Pancreas (tissue), 10 donors: ENCODE data around the gene OBI1. TPM values are rescaled to one million over a fixed set of nuclear protein-coding genes. Genes with fewer than 3 reads are reported as not detected.

Experiments
- ATAC-seq, 4 donors: fragments of 200-7000 bp; cut with Tn5 transposase; one replicate each; pipeline versions ENCODE4 v1.8.0 to v1.9.1; 2020; ENCODE audit warnings: mild to moderate bottlenecking in 4 of 4, moderate library complexity in 4 of 4
- DNase-seq, 6 donors: peaks; one replicate each; pipeline ENCODE4 v3.0.0-alpha.2; 2020
- FAIRE-seq: peaks from 2 replicates; lab custom pipeline; 2012; peaks lifted over from hg19 to GRCh38; lab: Jason Lieb, UNC
- H3K27ac ChIP-seq, 4 donors: fragments of 200-600 bp; sonication (generic); 1 replicate in 3 of 4; 2 replicates in 1 of 4; pipeline versions ENCODE4 v1.5.0 to v1.8.0; 2020
- H3K27me3 ChIP-seq, 4 donors: fragments of 200-600 bp; one replicate each; pipeline ENCODE4 v1.8.0; 2021
- H3K36me3 ChIP-seq, 3 donors: fragments of 200-600 bp; sonication (generic) in 1 of 3; one replicate each; pipeline versions ENCODE4 v1.5.0 to v1.8.0; 2020 to 2021
- H3K4me1 ChIP-seq, 3 donors: fragments of 200-600 bp; one replicate each; pipeline ENCODE4 v1.8.0; 2021
- H3K4me3 ChIP-seq, 4 donors: fragments of 200-600 bp; sonication (generic) in 2 of 4; one replicate each; pipeline versions ENCODE4 v1.5.0 to v1.8.0; 2020 to 2021
- H3K9me3 ChIP-seq, 4 donors: fragments of 200-600 bp; one replicate each; pipeline ENCODE4 v1.8.0; 2021
- WGBS, 2 donors: extraction: QIAGEN DNeasy Blood & Tissue Kit; methylation state at CpG; one replicate each; pipeline ENCODE4 v1.1.7; 2013; 5-methylcytosine and 5-hydroxymethylcytosine counted together
- intact Hi-C, 3 donors: fragments of 100-400 bp; cut with DNase I; formaldehyde crosslinking; loops; one replicate each; pipeline versions ENCODE4 v1.11.1 to v1.14.2; 2022
- polyA plus RNA-seq, 2 donors: library from polyadenylated mRNA; stranded (reverse); fragments of 200-250 nt; gene quantifications; one replicate each; pipeline ENCODE4 v1.2.3, GENCODE V29; 2013
- total RNA-seq, 6 donors: library from RNA; stranded (reverse); fragmentation: NEBNext Ultra II Directional in 4 of 6; extraction: Animal tissue kit (Norgen Biotek cat#: 25700) in 4 of 6; gene quantifications; one replicate each; pipeline versions ENCODE4 v1.2.1 to v1.2.4, GENCODE V29; 2021 to 2023
- TF ChIP-seq, protein P1 (sequence below), 4 donors: fragments of 200-600 bp; sonication (generic) in 3 of 4; IDR thresholded peaks; one replicate each; pipeline versions ENCODE4 v1.5.0 to v1.8.0; 2021; ENCODE audit warnings: antibody characterized with exemption in 4 of 4
- donor health status: healthy with polysubstance abuse.
- donor health status: DM: no; HTN: no; CAD: no; lungs with moderate emphysema.
- donor health status: DM: no; HTN: no; CAD: no.
- donor health status: control.
- donor health status: control.
- donor health status: Bipolar disorder and iron deficiency.
- donor health status: DM: yes; HTN: yes; CAD: no.
- donor health status: DM: no; HTN: no; CAD: no.
- donor health status: DM: no; HTN: no; CAD: no.
- donor health status: DM: yes; HTN: yes; CAD: no.

OBI1 gene
- total and polyA plus RNA-seq, 8 donors = 1.3 to 4.1 (median 2.6) TPM

DNA sequence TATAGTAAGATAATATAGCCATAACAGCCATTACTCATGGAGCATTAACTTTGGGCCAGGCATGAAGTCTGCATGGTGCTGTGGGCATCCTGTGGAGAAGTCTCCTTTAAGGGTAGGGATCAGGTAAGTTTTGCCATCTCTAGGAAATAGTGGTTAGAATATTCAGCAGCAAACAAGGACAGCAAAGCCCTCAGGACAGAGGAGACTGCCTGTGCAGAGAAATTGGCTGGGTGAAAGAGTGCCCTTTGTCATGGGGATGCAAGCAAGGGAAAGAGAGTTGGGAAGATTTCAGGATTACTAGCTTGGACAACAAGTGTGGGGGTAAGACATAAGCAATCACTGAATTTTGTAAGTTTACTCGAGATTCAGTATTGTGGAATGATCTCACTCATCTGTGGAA is 15.7 kb upstream of the OBI1 start:
- no peak for ATAC-seq
- Histone ChIP-seq H3K27me3 (no peaks in the 10 kb centered on the region), H3K4me1 (no peaks in the 10 kb centered on the region), H3K27ac (no peak overlapping the region), H3K9me3 (no peaks in the 10 kb centered on the region), H3K36me3 (no peaks in the 10 kb centered on the region), H3K4me3 (no peak overlapping the region)
- DNase-seq = no peak
- FAIRE-seq = no peak
- intact Hi-C loops = no loop called here
- WGBS, 2 donors = 9 to 19% methylated on average over 1 of the region's 1 CpG
- TF ChIP-seq, protein P1, sequence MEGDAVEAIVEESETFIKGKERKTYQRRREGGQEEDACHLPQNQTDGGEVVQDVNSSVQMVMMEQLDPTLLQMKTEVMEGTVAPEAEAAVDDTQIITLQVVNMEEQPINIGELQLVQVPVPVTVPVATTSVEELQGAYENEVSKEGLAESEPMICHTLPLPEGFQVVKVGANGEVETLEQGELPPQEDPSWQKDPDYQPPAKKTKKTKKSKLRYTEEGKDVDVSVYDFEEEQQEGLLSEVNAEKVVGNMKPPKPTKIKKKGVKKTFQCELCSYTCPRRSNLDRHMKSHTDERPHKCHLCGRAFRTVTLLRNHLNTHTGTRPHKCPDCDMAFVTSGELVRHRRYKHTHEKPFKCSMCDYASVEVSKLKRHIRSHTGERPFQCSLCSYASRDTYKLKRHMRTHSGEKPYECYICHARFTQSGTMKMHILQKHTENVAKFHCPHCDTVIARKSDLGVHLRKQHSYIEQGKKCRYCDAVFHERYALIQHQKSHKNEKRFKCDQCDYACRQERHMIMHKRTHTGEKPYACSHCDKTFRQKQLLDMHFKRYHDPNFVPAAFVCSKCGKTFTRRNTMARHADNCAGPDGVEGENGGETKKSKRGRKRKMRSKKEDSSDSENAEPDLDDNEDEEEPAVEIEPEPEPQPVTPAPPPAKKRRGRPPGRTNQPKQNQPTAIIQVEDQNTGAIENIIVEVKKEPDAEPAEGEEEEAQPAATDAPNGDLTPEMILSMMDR (IDR thresholded peaks at IDR 0.05) = no peak

DNA sequence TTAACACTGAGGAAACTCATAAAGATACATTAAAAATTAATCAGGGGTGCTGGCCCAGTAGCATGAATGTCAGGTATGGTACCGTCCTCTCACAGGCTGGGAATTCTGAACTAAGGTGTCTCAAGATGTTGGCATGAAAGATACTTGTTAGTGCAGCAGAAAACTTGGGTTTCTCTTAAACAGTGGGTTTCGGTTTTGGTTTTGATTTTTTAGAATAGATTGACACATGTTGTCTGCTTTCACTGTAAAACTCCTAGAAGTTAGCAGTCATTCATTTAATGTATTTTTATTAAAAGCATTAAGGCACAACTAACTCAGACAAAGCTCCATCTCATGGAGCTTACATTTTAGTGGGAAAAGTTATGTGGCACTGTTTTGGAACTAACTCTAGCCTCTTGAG is 3.5 kb upstream of the OBI1 start:
- WGBS, 2 donors = 68 to 78% methylated on average over 2 of the region's 2 CpGs
- Histone ChIP-seq H3K4me3 (no peak overlapping the region), H3K27ac (no peak overlapping the region), H3K9me3 (no peaks in the 10 kb centered on the region), H3K4me1 (peaks cover 5 to 6% (median 6%) of the 10 kb centered on the region in 3 donors), H3K27me3 (no peaks in the 10 kb centered on the region), H3K36me3 (no peaks in the 10 kb centered on the region)
- intact Hi-C loops = no loop called here
- DNase-seq (no peak), ATAC-seq (no peak), FAIRE-seq (no peak)
- TF ChIP-seq, protein P1 (IDR thresholded peaks at IDR 0.05) = no peak

DNA sequence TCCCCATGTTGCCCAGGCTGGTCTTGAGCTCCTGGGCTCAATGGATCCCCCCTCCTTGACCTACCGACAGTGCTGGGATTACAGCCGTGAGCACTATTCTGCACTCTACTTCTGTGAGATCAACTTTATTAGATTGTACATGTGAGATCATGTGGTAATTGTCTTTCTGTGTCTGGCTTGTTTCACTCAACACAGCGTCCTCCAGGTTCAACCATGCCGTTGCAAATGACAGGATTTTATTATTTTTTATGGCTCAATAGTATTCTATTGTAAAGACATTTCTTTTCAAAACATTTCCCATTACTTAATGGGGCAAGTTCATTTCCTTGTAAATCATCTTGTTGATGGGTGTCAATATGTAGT is 1.5 kb upstream of the OBI1 start:
- FAIRE-seq (no peak), DNase-seq (no peak), ATAC-seq (no peak)
- no peaks in the 10 kb centered on the region for H3K27me3 ChIP-seq
- H3K9me3 ChIP-seq = no peaks in the 10 kb centered on the region
- TF ChIP-seq, protein P1 (IDR thresholded peaks at IDR 0.05) = no peak
- no peak overlapping the region for H3K27ac ChIP-seq
- intact Hi-C loops = no loop called here
- 85% methylated on average over 4 of the region's 4 CpGs for WGBS, 2 donors
- H3K36me3 ChIP-seq = no peaks in the 10 kb centered on the region
- peak overlapping the region in 2 of 4 donors; percentile 84 to 93 for H3K4me3 ChIP-seq
- H3K4me1 ChIP-seq = peaks cover 5 to 8% (median 6%) of the 10 kb centered on the region in 3 donors

DNA sequence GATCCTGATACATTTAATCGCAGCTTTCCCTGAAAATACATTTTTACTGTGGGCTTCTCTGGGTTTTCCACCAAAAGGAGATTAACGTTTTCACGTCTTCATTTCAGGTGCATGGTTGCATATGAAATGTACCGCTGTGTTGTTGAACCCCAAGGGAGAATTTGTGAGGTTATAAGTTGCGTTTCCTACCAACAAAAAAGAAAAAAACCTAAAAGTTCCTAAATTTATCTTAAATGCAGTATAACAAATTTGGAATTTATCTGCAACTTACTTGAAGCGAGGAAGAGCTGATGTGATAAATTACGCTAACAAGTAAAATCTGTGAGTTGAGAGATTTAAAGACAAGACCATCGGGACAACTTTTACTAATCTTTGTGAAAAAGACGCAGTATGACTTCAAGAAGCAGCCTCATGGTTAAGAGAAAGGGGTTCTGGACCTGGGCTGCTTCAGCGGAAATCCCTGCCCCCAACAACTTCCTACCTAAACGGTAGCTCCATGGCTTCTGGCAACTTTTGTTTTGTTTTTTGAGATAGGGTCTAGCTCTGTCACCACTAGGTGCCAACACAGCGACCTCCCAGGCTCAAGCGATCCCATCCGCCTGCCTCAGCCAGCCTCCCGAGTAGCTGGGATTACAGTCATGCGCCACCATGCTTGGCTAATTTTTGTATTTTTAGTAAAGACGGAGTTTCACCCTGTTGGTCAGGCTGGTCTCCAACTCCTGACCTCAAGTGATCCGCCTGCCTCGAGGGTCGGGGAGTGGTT is 958 bp upstream of the OBI1 start:
- no peaks in the 10 kb centered on the region for H3K9me3 ChIP-seq
- peak overlapping the region; percentile 82 to 94 (median 88) for H3K4me3 ChIP-seq
- peaks cover 5 to 8% (median 6%) of the 10 kb centered on the region in 3 donors for H3K4me1 ChIP-seq
- DNase-seq (peak in 1 of 6 donors; percentile 11), ATAC-seq (peak in 2 of 4 donors; percentile 5 to 20), FAIRE-seq (no peak)
- no peaks in the 10 kb centered on the region for H3K36me3 ChIP-seq
- 16 to 20% methylated on average over 20 of the region's 20 CpGs for WGBS, 2 donors
- TF ChIP-seq, protein P1 (IDR thresholded peaks at IDR 0.05) = no peak
- intact Hi-C loops = no loop called here
- H3K27ac ChIP-seq = no peak overlapping the region
- no peaks in the 10 kb centered on the region for H3K27me3 ChIP-seq

DNA sequence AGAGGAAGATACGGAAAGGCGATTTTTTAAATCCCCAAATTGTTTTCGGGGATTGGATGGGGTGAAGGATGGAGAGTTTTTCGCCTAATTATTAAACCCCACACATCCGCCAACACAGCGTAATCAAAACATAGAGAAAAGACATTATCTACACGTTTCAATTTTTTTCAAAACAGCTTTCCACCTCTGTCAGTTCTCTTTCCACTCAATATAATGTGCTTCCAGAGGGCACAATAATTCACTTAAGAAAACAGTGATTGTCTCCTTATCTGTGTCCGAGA is 435 bp upstream of the OBI1 start:
- peak in 3 of 4 donors; percentile 9 to 31 (median 18) for ATAC-seq
- H3K27me3 ChIP-seq = no peaks in the 10 kb centered on the region
- FAIRE-seq = no peak
- H3K36me3 ChIP-seq = no peaks in the 10 kb centered on the region
- intact Hi-C loops = no loop called here
- H3K27ac ChIP-seq = no peak overlapping the region
- no peaks in the 10 kb centered on the region for H3K9me3 ChIP-seq
- DNase-seq = no peak
- H3K4me3 ChIP-seq = peak overlapping the region; percentile 82 to 94 (median 88)
- H3K4me1 ChIP-seq = peaks cover 5 to 8% (median 6%) of the 10 kb centered on the region in 3 donors
- WGBS, 2 donors = 1% methylated on average over 8 of the region's 8 CpGs
- TF ChIP-seq, protein P1 (IDR thresholded peaks at IDR 0.05) = no peak
